MM.1S (cell line): Measurements from ENCODE around the gene SPTLC1.

ENCODE experiments used
- EZH2 ChIP-seq: fragments of 300-600 bp; sonication (generic); optimal IDR thresholded peaks from 2 replicates; pipeline ENCODE3; 2017; ENCODE audit warnings: low read depth, mild to moderate bottlenecking, antibody characterized with exemption, low read length, mixed read lengths
- EZH2phosphoT487 ChIP-seq: fragments of 300-600 bp; sonication (generic); IDR thresholded peaks from 2 replicates; pipeline ENCODE4 v1.6.1; 2018; ENCODE audit warnings: antibody characterized with exemption, low read length
- TF ChIP-seq, protein P1 (sequence below): fragments of 300-600 bp; sonication (generic); IDR thresholded peaks from 2 replicates; pipeline ENCODE4 v1.5.1; 2016; ENCODE audit warnings: antibody characterized with exemption, low read length, mixed read lengths

DNA sequence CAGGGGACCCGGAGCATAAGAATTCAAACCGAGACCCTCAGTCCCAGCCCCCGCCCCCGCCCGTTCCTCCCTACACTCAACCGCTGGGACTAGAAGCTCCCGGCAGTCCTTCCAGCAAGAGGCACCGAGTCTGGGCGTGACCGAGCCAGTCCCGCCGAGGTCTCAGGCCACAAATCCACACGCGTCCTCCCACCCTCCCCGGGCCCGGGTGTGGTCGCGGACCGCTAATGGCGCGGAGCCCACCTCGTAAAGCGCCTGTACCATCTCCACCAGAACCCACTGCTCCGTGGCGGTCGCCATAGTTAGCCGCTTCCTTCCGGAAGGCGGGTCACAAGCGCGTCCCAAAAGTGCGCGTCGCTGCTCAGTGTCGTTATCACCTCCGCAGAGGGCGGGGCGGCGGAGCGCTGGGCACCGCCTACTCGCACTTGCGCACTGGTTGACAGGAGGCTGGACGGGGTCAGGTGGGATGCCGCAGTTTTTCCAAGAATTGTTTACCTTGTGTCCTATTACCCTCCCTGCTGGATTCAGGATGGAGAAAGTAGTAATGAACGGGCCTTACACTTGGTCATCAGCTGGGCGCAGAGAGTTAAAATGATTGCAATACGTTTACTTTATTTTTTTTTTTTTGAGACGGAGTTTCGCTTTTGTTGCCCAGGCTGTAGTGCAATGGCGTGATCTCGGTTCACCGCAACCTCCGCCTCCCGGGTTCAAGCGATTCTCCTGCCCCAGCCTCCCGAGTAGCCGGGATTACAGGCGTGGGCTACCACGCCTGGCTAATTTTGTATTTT lies at the start of gene SPTLC1:
- TF ChIP-seq, protein P1, sequence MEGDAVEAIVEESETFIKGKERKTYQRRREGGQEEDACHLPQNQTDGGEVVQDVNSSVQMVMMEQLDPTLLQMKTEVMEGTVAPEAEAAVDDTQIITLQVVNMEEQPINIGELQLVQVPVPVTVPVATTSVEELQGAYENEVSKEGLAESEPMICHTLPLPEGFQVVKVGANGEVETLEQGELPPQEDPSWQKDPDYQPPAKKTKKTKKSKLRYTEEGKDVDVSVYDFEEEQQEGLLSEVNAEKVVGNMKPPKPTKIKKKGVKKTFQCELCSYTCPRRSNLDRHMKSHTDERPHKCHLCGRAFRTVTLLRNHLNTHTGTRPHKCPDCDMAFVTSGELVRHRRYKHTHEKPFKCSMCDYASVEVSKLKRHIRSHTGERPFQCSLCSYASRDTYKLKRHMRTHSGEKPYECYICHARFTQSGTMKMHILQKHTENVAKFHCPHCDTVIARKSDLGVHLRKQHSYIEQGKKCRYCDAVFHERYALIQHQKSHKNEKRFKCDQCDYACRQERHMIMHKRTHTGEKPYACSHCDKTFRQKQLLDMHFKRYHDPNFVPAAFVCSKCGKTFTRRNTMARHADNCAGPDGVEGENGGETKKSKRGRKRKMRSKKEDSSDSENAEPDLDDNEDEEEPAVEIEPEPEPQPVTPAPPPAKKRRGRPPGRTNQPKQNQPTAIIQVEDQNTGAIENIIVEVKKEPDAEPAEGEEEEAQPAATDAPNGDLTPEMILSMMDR = no peak
- TF ChIP-seq EZH2 = no peak
- TF ChIP-seq EZH2phosphoT487 = no peak
